ENCODE data around the gene DNAAF8. TPM values are rescaled to one million over a fixed set of nuclear protein-coding genes. Genes with fewer than 3 reads are reported as not detected.

Gene DNAAF8
- total RNA-seq, 4 donors from 2014 or later = 0.42 to 1.7 (median 0.94) TPM

DNA sequence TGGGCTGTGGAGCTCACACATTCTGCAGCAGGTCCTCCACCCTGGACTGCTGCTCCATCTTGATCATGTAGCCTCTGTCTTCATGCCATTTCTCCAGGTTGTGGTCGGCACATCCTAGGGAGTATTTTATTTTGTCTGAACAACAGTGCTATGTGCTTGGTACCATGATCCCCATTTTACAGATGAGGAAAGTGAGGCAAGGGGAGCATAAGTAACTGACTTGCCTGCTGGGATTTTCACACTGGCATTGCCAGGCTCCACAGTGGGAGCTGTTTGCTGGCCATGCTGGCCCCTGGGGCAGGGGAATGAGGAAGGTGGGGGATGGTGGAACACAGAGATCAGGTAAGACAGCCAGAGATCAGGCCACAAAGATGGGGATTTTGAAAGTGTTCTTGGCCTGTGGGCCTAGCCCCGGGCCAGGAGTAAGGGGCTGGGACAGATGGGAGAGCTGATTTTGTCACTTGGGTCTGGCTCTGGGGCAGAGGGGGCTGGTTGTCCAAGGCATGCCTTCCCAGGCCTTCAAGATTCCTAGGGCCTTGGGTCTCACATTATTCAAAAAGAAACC lies 41.9 kb downstream of the DNAAF8 start:
- Histone ChIP-seq H3K27ac (replicated peaks in 1 of 4) (no peak overlapping the region), H3K36me3 (no peaks in the 10 kb centered on the region), H3K27me3 (peaks cover 0 to 4% (median 0%) of the 10 kb centered on the region in 4 donors), H3K4me3 (no peak overlapping the region), H3K9me3 (no peaks in the 10 kb centered on the region), H3K4me1 (no peaks in the 10 kb centered on the region)
- intact Hi-C loops (cut with DNase I) = no loop called here
- TF ChIP-seq EP300 (IDR thresholded peaks at IDR 0.05) (no peak), POLR2A (IDR thresholded peaks at IDR 0.05; ENCODE audit: low read depth) (no peak), POLR2AphosphoS5 (IDR thresholded peaks at IDR 0.05) (no peak)
- TF ChIP-seq, protein P1, sequence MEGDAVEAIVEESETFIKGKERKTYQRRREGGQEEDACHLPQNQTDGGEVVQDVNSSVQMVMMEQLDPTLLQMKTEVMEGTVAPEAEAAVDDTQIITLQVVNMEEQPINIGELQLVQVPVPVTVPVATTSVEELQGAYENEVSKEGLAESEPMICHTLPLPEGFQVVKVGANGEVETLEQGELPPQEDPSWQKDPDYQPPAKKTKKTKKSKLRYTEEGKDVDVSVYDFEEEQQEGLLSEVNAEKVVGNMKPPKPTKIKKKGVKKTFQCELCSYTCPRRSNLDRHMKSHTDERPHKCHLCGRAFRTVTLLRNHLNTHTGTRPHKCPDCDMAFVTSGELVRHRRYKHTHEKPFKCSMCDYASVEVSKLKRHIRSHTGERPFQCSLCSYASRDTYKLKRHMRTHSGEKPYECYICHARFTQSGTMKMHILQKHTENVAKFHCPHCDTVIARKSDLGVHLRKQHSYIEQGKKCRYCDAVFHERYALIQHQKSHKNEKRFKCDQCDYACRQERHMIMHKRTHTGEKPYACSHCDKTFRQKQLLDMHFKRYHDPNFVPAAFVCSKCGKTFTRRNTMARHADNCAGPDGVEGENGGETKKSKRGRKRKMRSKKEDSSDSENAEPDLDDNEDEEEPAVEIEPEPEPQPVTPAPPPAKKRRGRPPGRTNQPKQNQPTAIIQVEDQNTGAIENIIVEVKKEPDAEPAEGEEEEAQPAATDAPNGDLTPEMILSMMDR (IDR thresholded peaks at IDR 0.05) = no peak
- 90% methylated on average over 2 of the region's 2 CpGs for WGBS
- DNase-seq (ENCODE audit: extremely low spot score) = no peak

DNA sequence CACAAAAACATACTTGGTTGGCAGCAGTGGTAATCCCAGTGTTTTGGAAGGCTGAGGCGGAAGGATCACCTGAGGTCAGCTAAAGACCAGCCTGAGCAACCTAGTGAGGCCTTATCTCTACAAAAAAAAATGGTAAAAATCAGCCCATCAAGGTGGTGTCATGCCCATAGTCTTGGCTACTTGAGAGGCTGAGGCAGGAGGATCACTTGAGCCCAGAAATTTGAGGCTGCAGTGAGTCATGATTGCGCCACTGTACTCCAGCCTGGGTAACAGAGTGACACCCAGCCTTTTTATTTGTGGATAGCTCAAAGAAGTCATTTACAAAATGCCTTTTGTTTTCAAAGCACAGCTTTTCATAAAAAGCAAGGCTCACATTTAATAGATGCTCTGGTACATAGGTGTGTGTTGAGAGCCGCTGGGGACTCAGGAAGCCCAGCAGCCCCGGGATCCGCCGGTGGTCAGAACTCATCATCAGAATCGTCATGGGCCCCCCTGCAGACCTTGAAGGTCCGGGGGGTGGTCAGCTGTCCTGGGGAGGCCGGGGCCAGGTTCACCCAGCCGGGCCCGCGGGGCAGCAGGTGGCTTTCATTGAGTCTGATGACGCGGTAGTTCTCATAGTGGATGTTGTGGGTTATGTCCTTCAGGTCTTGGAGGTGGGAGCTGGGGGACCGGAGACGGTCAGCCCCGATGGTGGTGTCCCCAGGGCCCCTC lies 43.2 kb downstream of the DNAAF8 start:
- Histone ChIP-seq H3K4me3 (no peak overlapping the region), H3K27me3 (peaks cover 0 to 4% (median 0%) of the 10 kb centered on the region in 4 donors), H3K9me3 (no peaks in the 10 kb centered on the region), H3K27ac (replicated peaks in 1 of 4) (no peak overlapping the region), H3K36me3 (no peaks in the 10 kb centered on the region), H3K4me1 (no peaks in the 10 kb centered on the region)
- intact Hi-C loops (cut with DNase I) = no loop called here
- DNase-seq (ENCODE audit: extremely low spot score) = no peak
- no peak for TF ChIP-seq POLR2A (IDR thresholded peaks at IDR 0.05; ENCODE audit: low read depth)
- TF ChIP-seq, protein P1 (IDR thresholded peaks at IDR 0.05) = no peak
- TF ChIP-seq EP300 (IDR thresholded peaks at IDR 0.05) = no peak
- no peak for TF ChIP-seq POLR2AphosphoS5 (IDR thresholded peaks at IDR 0.05)
- 75% methylated on average over 4 of the region's 17 CpGs for WGBS

DNA sequence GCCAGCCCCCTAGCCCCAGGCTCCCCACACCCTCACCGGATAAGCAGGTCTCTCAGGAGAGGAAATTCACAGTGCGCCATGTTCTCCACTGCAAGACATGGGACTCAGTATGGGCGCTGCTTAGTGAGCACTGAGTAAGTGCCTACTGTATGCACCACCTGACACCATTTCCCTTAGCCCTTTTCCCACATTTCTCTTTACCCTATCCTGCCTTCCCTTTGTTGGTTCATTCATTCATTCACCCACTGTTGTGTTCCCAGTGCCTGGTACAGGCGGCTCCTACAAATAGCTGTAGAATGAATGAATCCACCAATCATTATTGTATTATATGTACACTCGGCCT lies 43.7 kb downstream of the DNAAF8 start:
- Histone ChIP-seq H3K9me3 (no peaks in the 10 kb centered on the region), H3K4me3 (no peak overlapping the region), H3K4me1 (no peaks in the 10 kb centered on the region), H3K27me3 (peaks cover 0 to 4% (median 0%) of the 10 kb centered on the region in 4 donors), H3K27ac (replicated peaks in 1 of 4) (no peak overlapping the region), H3K36me3 (no peaks in the 10 kb centered on the region)
- 89% methylated on average over 5 of the region's 5 CpGs for WGBS
- intact Hi-C loops (cut with DNase I) = no loop called here
- DNase-seq (ENCODE audit: extremely low spot score) = no peak
- no peak for TF ChIP-seq POLR2AphosphoS5 (IDR thresholded peaks at IDR 0.05)
- no peak for TF ChIP-seq EP300 (IDR thresholded peaks at IDR 0.05)

DNA sequence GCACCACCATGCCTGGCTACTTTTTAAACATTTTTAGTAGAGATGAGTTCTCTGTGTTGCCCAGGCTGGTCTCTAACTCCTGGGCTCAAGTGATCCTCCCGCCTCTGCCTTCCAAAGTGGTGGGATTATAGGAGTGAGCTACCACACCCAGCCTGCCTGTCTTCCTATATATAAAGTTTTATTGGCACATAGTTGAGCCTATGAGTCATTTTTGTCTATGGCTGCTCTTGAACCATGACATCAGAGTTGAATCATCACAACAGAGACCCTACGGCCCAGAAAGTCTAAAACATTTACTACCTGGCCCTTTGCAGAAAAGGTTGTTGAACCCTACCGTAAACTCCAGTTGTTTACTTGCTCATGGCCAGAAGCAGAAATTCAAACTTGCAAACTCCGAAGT lies 45.9 kb downstream of the DNAAF8 start:
- Histone ChIP-seq H3K9me3 (no peaks in the 10 kb centered on the region), H3K36me3 (no peaks in the 10 kb centered on the region), H3K27me3 (peaks cover 0 to 4% (median 0%) of the 10 kb centered on the region in 4 donors), H3K27ac (replicated peaks in 1 of 4) (no peak overlapping the region), H3K4me3 (no peak overlapping the region), H3K4me1 (no peaks in the 10 kb centered on the region)
- no peak for DNase-seq (ENCODE audit: extremely low spot score)
- 83% methylated on average over 4 of the region's 4 CpGs for WGBS
- TF ChIP-seq POLR2A (IDR thresholded peaks at IDR 0.05; ENCODE audit: low read depth) (no peak), POLR2AphosphoS5 (IDR thresholded peaks at IDR 0.05) (no peak), EP300 (IDR thresholded peaks at IDR 0.05) (no peak)
- TF ChIP-seq, protein P1 (IDR thresholded peaks at IDR 0.05) = no peak
- intact Hi-C loops (cut with DNase I) = no loop called here

DNA sequence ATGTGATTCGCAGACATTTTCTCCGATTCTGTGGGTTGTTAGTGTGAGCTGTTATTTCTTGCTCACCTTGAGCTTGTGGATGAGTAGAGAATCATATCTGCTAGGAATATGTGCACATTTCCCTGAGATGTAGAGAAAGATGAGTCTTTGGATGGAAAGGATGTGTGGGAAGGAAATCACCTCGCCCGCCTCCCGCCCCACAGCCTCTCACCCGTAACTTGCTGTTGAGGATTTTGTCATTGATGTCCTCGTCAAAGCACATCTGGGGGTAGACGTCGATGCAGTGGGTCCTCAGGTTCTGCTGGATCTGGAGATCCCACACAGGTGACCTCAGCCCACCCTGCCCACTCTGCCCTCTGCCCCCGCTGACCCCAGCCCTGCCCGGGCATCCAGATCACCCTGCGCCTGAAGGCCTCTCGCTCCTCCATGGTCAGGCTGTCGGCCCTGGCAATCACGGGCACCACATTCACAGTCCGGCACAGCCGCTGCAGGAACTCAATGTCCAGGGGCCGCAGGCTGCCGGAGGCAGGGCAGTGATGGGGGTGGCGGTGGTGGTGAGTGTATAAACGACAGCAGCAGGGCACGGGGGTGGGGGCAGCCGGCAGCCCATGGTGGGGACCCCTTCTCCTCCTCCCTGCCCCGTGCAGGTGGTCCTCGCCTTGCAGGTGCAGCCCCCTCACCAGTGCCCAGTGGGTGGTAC lies 49.1 kb downstream of the DNAAF8 start:
- intact Hi-C loops (cut with DNase I) = no loop called here
- WGBS = 91% methylated on average over 9 of the region's 25 CpGs

More for the DNA sequence above, 49.1 kb downstream of the DNAAF8 start:
- TF ChIP-seq EP300 (IDR thresholded peaks at IDR 0.05) = no peak
- TF ChIP-seq POLR2A (IDR thresholded peaks at IDR 0.05; ENCODE audit: low read depth) = no peak
- TF ChIP-seq, protein P1 (IDR thresholded peaks at IDR 0.05) = no peak
- TF ChIP-seq POLR2AphosphoS5 (IDR thresholded peaks at IDR 0.05) = no peak
- Histone ChIP-seq H3K9me3 (no peaks in the 10 kb centered on the region), H3K4me3 (no peak overlapping the region), H3K4me1 (no peaks in the 10 kb centered on the region), H3K27me3 (no peaks in the 10 kb centered on the region), H3K36me3 (no peaks in the 10 kb centered on the region), H3K27ac (replicated peaks in 1 of 4) (no peak overlapping the region)
- no peak for DNase-seq (ENCODE audit: extremely low spot score)

All from esophagus muscularis mucosa (tissue), 4 donors.